NCI-H1092 (cell line): Measurements from ENCODE around the gene YDJC.
A peak's percentile ranks its signal among the peaks of the same experiment; 100 is the strongest.
"Not testable (repeated sequence)": the region's sequence is repeated elsewhere in the genome, so short reads cannot be mapped to it uniquely, and the experiment has no call there.

Experiments
- DNase-seq: peaks from one replicate; lab custom pipeline; 2025; lab: John Stamatoyannopoulos, UW

YDJC gene

DNA sequence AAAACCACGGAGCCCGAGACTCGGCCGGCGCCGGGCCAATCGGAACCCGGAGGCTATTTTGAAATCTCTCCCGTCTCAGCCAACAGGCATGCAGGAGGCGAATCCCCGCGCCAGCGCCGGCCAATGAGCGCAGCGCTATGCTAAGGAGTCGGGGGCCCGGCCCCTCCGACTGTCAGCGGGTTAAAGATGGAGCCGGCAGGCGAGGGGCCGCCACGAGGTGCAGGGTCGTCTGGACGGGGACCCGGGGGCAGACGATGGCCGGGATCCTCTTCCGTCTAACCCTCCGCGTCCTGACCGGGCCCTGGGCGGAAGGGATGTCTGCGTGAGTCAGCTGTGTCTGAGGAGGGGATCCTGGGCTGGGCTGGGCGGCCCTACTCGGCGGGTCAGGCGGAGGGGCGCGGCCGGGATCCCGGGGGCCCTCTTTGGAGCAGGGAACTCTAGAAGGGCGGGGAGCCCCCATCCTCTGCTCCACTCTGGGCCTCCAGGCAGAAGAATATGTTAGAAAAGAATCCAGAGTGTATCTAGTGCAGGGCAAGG, 22.3 kb upstream of the YDJC start:
- DNase-seq: peak; percentile 93

DNA sequence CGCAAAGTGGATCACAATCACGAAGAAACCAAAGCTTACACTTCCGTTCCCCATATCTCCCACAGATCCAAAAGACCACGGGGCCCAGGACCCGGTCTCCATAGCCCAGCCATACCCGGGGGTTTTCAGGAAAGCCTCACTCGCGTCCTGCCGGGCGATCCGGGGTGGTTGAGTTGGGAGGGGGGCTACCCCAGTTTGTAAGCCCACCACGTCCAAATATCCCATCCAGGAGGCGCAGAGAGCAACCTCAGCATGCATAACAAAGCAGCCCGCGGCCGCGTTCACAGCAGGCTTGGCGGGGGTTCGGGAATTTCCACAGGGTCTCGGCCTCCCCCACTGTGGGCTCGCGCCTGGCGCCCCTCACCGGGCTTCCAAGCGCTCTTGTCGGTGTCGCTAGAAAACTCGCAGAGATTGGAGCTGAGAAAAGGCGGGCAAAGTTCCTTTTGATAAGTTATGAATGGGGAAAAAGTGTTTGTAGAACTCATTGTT, 21.7 kb upstream of the YDJC start:
- DNase-seq: no peak

DNA sequence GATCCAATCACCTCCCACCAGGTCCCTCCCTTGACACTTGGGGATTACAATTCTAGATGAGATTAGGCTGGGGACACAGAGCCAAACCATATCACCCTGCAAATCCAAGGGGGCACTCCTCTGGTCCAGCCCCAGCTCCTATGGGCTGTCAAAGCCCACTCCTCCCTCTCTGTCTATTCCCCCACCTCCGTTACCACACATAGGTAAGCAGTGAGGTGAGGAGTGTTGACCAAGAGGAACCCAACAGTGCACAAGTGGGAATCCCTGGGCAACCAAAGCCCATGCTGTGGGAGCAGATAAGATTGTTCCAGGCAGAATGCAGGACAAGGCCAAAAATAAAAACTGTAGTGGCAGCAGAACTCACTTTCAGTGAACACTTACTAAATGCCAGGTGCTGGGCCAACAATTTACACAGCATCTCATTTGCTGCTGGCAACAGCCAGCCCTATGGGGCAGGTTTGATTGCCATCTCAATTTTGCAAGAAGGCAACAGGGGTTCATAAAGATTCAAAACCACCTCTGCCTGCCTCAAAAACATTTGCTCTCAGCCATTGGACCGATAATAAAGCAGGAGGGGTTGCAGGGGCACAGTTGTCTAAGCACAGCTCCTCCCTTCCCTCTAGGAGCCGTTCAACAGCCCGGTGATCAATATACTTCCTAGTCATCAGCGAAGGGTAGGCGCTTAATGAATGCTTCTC, 21.1 kb upstream of the YDJC start:
- DNase-seq: peak; percentile 23

DNA sequence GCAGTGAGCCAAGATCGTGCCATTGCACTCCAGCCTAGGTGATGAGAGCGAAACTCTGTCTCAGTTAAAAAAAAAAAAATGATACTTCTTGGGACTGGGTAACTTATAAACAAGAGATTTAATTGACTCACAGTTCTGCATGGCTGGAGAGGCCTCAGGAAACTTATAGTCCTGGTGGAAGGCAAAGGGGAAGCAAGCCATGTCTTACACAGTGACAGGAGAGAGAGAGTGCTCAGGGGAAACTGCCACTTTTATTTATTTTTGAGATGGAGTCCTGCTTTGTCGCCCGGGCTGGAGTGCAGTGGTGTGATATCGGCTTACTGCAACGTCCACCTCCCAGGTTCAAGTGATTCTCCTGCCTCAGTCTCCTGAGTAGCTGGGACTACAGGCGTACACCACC, 20.5 kb upstream of the YDJC start:
- DNase-seq: no peak

DNA sequence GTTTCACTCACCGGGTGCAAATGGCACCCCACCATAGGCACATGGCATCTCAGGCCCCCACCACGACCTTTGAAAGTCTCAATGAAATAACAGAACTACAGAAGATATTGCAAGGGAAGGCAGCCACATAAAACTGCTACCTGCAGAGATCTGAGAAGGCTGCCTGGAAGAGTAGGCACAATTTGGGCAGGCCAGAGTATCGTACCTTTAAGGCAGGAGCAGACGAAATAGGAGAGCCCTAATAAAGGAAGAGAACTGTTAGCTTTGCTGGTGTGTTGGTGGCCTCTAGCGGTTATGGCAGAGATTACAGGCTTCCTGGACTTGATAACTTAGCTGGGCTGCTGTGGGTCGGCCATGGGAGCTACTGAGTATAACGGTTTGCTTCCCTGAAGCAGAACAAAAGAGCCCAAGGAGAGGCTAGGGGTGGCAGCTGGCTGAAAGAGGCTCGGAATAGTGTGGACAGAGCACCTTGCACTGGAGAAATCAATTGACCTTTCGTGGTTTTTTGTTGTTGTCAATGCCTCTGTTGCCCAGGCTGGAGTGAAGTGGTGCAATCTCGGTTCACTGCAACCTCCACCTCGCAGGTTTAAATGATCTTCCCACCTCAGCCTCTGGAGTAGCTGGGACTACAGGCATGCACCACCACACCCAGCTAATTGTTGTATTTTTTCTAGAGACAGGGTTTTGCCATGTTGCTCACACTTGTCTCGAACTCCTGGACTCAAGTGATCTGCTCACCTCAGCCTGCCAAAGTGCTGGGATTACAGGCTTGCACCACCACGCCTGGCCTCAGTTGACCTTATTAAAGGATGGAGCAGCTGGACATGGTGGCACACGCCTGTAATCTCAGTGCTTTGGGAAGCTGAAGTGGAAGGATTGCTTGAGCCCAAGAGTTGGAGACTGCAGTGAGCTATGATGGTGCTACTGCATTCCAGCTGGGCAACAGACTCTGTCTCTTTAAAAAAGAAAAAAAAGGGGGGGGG, 17.1 kb upstream of the YDJC start:
- peak; percentile 69 for DNase-seq

DNA sequence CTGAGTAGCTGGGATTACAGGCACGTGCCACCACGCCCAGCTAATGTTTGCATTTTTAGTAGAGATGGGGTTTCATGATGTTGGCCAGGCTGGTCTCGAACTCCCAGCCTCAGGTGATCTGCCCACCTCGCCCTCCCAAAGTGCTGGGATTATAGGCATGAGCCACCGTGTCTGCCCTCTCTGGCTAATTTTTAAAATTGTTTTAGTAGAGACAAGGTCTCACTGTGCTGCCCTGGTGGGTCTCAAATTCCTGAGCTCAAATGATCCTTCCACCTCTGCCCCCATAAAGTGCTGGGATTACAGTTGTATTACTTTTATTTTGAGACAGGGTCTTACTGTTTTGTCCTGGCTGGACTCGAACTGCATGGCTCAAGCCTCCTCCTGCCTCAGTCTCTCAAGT, 15.7 kb upstream of the YDJC start:
- DNase-seq: not testable (repeated sequence)

DNA sequence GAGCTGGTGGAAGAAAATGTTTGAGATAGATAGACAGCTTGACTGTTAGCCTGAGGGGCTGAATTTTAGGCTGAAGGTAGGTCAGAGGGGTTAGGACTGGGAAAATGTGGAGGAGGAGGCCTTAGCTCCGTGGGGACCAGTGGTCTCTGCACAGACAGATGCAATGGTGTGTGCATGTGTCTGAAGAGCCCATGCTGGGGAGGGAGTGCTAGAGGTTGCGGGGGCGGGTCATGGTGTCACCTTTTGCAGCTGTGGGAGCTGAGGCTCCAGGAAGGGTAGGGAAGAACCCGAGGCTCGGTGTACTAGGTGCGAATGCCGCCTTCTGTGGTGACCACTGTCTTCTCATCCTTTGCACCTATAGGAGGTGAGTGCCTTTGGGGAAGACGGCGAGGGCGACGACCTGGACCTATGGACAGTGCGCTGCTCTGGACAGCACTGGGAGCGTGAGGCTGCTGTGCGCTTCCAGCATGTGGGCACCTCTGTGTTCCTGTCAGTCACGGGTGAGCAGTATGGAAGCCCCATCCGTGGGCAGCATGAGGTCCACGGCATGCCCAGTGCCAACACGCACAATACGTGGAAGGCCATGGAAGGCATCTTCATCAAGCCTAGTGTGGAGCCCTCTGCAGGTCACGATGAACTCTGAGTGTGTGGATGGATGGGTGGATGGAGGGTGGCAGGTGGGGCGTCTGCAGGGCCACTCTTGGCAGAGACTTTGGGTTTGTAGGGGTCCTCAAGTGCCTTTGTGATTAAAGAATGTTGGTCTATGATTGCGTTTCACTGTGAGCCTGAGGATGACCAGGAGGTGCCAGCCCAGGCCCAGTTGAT, 13.9 kb upstream of the YDJC start:
- no peak for DNase-seq

DNA sequence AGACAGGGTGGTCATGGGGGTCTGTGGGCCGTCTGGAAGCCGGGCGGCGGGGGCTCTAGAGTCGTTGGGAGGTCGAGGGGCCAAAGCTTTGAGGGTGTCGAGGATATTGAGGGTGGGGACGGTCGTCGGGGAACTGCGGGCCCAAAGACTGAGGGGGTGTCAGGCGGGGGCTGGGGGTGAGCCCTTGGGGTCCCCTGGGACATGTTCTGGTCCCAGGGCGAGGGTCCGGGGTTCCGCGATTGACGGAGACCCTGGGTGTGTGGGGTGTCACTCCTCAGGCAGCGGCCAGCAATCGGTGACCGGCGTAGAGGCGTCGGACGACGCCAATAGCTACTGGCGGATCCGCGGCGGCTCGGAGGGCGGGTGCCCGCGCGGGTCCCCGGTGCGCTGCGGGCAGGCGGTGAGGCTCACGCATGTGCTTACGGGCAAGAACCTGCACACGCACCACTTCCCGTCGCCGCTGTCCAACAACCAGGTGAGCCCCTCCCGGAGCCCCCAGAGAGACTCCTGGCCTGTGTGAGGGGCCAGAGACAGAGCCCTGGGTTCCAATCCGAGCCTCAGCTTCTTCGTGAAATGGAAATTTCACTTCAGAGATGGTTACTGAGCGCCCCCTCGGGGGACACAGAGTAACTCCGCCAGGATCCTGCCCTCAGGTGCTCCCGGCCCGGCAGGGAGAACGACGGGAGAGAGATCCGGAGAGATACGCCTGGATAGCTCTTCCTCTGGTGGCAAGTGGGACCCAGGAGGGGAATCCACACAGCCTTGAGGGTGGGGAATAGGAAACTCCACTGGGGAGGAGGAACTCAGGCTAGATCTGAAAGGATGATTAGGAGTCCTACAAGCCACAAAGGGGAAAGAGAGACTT, 13.0 kb upstream of the YDJC start:
- peak; percentile 65 for DNase-seq

DNA sequence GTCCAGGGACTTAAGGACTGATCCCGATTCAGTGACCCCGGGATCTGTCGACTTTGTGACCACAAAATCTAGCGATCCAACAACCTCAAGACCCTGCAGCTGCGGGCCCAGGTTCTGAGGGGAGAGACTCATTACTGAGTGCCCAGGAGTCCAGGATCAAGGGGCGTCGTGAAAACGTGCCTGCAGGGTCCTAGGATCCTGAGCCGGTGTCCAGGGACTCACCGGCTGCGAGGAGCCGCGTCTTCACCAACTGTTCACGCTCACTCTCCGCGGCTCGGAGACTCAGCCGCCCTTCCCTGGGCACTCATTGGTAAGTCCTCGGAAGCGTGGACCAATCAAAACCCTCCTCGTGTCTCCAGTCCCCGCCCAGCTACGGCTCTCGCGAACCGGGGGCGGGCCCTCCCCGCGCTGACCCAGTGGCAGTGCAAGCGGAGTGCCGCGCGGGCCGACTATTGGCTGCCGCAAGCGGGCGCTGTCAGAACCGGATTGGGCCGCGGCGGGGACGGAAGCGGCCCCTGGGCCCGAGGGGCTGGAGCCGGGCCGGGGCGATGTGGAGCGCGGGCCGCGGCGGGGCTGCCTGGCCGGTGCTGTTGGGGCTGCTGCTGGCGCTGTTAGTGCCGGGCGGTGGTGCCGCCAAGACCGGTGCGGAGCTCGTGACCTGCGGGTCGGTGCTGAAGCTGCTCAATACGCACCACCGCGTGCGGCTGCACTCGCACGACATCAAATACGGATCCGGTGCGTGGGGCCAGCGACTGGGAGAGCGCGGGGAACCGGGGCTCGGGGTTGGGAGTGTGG, 12.2 kb upstream of the YDJC start, which contains the start of gene SDF2L1:
SDF2L1 (plus strand) TSS at position 514 of the 795 bp plus-strand sequence; CDS start at position 549, 35 bp downstream.
- DNase-seq: peak; percentile 99

DNA sequence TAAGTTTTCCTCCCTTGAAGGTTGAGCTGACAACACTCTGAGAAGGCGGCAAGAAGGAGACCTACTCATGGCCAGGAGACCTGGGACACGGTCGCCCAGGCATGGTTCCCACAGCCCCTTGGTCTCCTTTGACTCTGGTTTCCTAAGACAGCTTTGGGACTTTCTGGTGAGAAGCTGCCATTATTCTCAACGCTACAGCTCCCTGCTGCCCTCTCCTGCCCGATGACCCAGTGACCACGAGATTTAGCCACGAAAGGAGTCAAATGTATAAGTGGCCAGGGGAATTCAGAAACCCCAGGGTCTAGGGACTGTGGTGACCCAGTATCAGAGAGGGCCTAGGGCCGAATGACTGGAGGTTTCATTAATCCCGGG, 11.6 kb upstream of the YDJC start:
- DNase-seq: no peak

DNA sequence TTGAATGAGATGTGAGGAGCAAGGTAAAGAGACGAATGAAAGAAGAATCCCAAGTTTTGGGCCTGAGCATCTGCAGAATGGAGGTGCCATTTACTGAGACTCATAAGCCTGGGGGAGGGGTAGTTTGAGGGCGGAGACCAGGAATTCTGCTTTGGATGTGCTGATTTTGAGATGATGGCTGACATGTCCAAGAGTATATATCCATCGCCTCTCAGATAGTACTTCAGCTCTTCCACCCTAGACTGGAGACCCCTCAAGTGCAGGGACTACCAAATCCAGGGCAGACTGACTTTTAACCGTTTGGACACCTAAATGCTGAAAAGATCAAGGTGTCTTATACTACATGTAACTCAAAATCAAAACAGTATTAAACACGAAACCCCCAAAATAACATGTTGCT, 11.0 kb upstream of the YDJC start:
- DNase-seq: no peak

DNA sequence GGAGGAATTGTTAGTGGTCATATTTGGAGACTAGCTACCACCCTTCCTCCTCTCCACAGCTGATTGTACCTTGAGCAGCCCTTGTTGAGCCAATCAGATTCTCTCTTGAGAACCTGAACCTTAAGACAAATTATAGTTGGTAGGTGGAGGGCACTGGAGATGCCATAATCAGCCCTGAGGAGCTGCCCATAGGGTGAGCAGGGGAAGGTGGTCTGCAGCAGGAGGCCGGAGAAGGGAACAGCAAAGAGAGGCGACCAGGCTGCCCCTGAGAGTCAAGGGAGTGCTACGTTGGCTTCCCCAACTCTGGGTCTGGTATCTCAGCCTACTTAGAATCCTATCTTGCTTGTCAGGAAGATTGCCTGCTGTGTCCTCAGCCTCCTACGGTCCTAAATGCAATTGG, 9.5 kb upstream of the YDJC start:
- DNase-seq: no peak

DNA sequence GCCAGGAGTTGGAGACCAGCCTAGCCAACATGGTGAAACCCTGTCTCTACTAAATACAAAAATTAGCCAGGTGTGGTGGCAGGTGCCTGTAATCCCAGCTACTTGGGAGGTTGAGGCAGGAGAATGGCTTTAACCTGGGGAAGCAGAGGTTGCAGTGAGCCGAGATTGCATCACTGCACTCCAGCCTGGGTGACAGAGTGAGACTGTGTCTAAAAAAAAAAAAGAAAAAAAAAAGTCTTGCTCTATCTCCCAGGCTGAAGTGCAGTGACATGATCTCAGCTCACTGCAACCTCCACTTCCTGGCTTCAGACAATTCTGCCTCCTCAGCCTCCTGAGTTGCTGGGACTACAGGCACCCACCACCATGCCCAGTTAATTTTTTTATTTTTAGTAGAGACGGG, 7.6 kb upstream of the YDJC start:
- DNase-seq: not testable (repeated sequence)

DNA sequence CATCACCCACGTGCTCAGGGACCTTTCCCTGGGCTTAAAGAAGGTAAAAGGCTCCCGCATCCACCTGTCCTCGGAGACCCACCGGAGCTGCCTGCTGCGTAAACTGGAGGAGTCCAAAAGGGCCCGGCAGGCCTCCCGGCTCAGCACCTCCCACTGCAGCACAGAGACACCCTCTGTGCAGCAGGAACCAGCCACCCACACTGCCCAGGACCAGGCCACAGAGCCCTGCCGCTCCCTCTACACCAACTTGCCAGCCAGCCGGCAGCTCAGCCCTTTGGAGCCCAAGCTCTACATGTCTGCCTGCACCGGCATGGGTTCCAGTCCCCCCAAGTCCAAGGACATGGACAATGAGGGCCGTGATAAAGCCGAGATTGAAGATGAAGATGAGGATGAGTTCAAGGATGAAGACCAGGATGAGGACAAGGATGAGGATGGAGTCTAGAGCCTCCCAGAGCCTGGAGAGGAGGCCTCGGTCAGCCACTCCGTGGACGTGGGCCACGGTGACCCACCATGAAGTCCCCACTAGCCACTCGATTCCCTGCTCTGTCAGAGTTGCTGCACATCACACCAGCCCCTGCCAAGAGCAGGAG, 6.9 kb upstream of the YDJC start:
- no peak for DNase-seq

DNA sequence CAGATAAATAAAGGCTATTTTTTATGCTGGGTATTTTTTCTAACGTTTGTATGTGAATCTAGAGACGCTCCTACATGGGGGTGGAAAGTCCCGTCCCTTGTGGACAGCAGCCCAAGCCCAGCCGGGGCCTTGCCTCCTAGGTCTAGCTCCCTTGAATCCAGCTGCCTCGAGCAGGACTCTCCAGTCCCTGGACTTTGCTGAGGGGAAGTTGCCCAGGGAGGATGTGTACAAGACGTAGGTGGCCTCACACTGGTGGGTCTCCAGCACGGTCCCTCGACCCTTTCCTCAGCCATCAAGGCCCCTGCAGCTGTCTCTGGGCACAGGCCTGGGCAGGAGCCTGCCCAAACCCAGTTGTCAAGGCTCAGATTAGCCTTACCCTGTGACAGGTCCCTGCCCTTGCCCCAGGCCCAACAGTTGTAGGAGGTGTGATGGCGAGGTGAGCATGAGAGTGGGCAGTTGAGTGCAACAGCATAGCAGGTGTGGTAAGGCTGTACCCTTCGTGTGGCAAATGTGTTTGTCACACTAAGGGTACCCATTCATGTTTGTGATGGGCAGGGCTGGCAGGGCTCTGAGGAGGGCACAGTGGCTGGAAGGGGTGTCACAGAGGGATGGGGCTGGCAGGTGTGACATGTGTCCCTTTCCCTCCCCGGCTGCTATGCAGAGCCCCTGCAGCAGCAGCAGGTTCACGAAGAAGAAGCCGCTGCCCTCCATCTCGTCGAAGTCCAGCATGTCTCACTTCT, 6.1 kb upstream of the YDJC start:
- DNase-seq: no peak

DNA sequence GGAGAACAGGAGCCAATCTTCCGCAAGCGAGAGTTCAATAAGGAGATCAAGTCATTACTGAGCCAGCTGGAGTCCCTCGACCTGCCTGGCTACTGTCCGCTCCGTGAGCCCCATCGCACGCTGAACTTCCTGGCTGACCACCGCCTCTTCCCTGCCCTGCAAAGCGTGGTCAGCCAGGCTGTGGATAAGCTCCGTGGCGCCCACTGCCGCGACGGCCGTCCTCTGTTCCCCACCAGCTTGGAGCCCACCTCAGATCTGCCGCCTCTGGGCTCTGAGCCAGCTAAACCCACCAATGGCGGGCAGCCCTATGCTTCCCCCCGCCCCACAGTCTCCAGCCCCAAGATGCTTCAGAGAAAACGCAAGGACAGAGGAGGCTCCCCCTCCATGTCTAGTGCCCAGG, 5.0 kb upstream of the YDJC start:
- DNase-seq: no peak

DNA sequence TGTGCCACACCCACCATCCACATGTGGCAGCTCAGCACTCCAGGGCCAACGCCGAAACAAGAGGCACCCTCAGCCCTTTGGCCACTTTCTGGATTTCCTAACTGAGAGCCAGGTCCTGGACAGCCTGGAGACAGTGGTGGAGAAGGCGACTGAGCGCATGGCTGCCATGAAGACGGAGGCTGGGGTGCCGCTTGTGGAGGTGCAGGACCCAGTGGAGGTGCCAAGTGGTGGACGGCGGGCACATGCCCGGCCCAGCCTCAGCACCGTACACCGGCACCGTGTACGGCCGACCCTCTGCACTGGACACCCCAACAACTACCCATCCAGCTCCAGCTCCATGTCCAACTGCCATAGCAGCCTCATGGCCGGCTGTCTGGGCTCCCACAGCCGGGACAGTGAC, 4.3 kb upstream of the YDJC start:
- DNase-seq: no peak

DNA sequence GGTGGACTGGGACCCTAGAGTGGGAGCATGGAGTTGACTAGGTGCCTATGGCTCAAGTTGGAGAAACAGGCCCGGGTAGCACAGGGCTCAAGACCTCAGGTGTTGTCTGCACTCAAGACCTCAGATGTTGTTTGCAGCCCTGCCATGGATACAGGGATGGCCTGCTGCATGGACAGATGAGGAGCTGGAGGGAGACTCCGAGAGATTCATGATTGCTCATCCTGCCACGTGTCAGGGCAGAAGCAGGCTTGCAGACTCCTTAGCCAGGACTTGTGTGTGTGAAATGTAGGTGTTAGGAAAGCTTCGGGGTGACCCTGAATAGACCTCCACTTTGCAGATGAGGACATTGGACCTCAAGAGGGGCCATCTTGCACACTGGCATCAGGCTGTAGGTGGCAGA, 3.7 kb upstream of the YDJC start:
- DNase-seq: no peak

DNA sequence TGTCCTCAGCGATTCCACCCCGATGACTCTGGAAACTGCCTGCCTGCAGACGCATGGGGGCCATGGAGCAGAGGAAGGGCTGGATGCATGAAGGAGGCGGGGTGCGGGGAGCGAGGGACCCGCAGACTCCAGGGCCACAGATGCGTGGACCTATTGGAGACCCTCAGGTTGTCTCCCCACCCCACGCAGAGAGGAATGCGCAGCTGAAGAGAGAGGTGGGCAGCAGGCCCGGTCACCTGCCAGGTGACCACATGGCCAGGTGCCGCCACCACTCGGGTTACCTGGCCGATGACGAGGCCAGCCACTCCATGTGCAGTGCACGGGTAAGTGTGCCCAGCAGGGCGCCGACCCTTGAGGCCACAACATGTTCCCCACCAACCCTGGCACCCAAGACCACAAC, 3.1 kb upstream of the YDJC start:
- no peak for DNase-seq
